Measurements from ENCODE around the gene FAAP20.

FAAP20 gene

GRCh38 chr1:2175681-2176454, 18.7 kb downstream of the FAAP20 start:
- Mint-ChIP-seq H3K4me3 (no peak overlapping the region), H3K4me1 (ENCODE audit: low read depth) (no peaks in the 10 kb centered on the region), H3K36me3 (ENCODE audit: low read depth) (no peaks in the 10 kb centered on the region), H3K9me3 (no peaks in the 10 kb centered on the region), H3K27ac (no peak overlapping the region), H3K27me3 (ENCODE audit: low read depth) (peaks cover 3% of the 10 kb centered on the region)

- no peak overlapping the region for H3K27ac Mint-ChIP-seq
These were observed 19.5 kb downstream of the FAAP20 start for GRCh38 chr1:2175055-2175414.

GRCh38 chr1:2174348-2175054, 20.1 kb downstream of the FAAP20 start:
- no peaks in the 10 kb centered on the region for H3K9me3 Mint-ChIP-seq
- no peak overlapping the region for H3K4me3 Mint-ChIP-seq
- H3K4me1 Mint-ChIP-seq (ENCODE audit: low read depth) = no peaks in the 10 kb centered on the region
- no peaks in the 10 kb centered on the region for H3K36me3 Mint-ChIP-seq (ENCODE audit: low read depth)
- H3K27me3 Mint-ChIP-seq (ENCODE audit: low read depth) = peaks cover 3% of the 10 kb centered on the region
- H3K27ac Mint-ChIP-seq = no peak overlapping the region

More at GRCh38 chr1:2175055-2175414, 19.5 kb downstream of the FAAP20 start:
- Mint-ChIP-seq H3K36me3 (ENCODE audit: low read depth) (no peaks in the 10 kb centered on the region), H3K27me3 (ENCODE audit: low read depth) (peaks cover 3% of the 10 kb centered on the region), H3K4me3 (no peak overlapping the region), H3K4me1 (ENCODE audit: low read depth) (no peaks in the 10 kb centered on the region), H3K9me3 (no peaks in the 10 kb centered on the region)

GRCh38 chr1:2173546-2174347, 20.8 kb downstream of the FAAP20 start:
- H3K27ac Mint-ChIP-seq = no peak overlapping the region
- H3K36me3 Mint-ChIP-seq (ENCODE audit: low read depth) = no peaks in the 10 kb centered on the region
- H3K4me3 Mint-ChIP-seq = no peak overlapping the region
- peaks cover 3% of the 10 kb centered on the region for H3K27me3 Mint-ChIP-seq (ENCODE audit: low read depth)
- no peaks in the 10 kb centered on the region for H3K9me3 Mint-ChIP-seq
- no peaks in the 10 kb centered on the region for H3K4me1 Mint-ChIP-seq (ENCODE audit: low read depth)

GRCh38 chr1:2172551-2173146, 21.9 kb downstream of the FAAP20 start:
- H3K4me3 Mint-ChIP-seq = no peak overlapping the region
- no peak overlapping the region for H3K27ac Mint-ChIP-seq
- H3K4me1 Mint-ChIP-seq (ENCODE audit: low read depth) = no peaks in the 10 kb centered on the region
- H3K27me3 Mint-ChIP-seq (ENCODE audit: low read depth) = peaks cover 3% of the 10 kb centered on the region
- H3K9me3 Mint-ChIP-seq = no peaks in the 10 kb centered on the region
- H3K36me3 Mint-ChIP-seq (ENCODE audit: low read depth) = no peaks in the 10 kb centered on the region

- H3K27me3 Mint-ChIP-seq (ENCODE audit: low read depth) = peaks cover 3% of the 10 kb centered on the region
- no peaks in the 10 kb centered on the region for H3K9me3 Mint-ChIP-seq
- H3K4me3 Mint-ChIP-seq = no peak overlapping the region
- H3K27ac Mint-ChIP-seq = no peak overlapping the region
- H3K36me3 Mint-ChIP-seq (ENCODE audit: low read depth) = no peaks in the 10 kb centered on the region
- H3K4me1 Mint-ChIP-seq (ENCODE audit: low read depth) = no peaks in the 10 kb centered on the region
These were observed 22.6 kb downstream of the FAAP20 start for GRCh38 chr1:2172012-2172411.

- Mint-ChIP-seq H3K36me3 (ENCODE audit: low read depth) (no peaks in the 10 kb centered on the region), H3K27ac (no peak overlapping the region), H3K27me3 (ENCODE audit: low read depth) (peaks cover 3% of the 10 kb centered on the region), H3K9me3 (no peaks in the 10 kb centered on the region), H3K4me3 (no peak overlapping the region), H3K4me1 (ENCODE audit: low read depth) (no peaks in the 10 kb centered on the region)
These were observed 24.4 kb downstream of the FAAP20 start for GRCh38 chr1:2170211-2170610.

- H3K36me3 Mint-ChIP-seq (ENCODE audit: low read depth) = no peaks in the 10 kb centered on the region
- H3K27ac Mint-ChIP-seq = no peak overlapping the region
- H3K27me3 Mint-ChIP-seq (ENCODE audit: low read depth) = peaks cover 3% of the 10 kb centered on the region
- no peaks in the 10 kb centered on the region for H3K9me3 Mint-ChIP-seq
- H3K4me1 Mint-ChIP-seq (ENCODE audit: low read depth) = no peaks in the 10 kb centered on the region
- no peak overlapping the region for H3K4me3 Mint-ChIP-seq
These were observed 25.3 kb downstream of the FAAP20 start for GRCh38 chr1:2169200-2169836.

GRCh38 chr1:2168535-2168934, 26.0 kb downstream of the FAAP20 start:
- no peaks in the 10 kb centered on the region for H3K9me3 Mint-ChIP-seq
- H3K27ac Mint-ChIP-seq = no peak overlapping the region
- H3K27me3 Mint-ChIP-seq (ENCODE audit: low read depth) = peaks cover 3% of the 10 kb centered on the region
- H3K4me1 Mint-ChIP-seq (ENCODE audit: low read depth) = no peaks in the 10 kb centered on the region
- no peaks in the 10 kb centered on the region for H3K36me3 Mint-ChIP-seq (ENCODE audit: low read depth)
- no peak overlapping the region for H3K4me3 Mint-ChIP-seq

GRCh38 chr1:2168090-2168489, 26.5 kb downstream of the FAAP20 start:
- no peak overlapping the region for H3K27ac Mint-ChIP-seq
- H3K9me3 Mint-ChIP-seq = no peaks in the 10 kb centered on the region
- no peaks in the 10 kb centered on the region for H3K36me3 Mint-ChIP-seq (ENCODE audit: low read depth)
- peaks cover 2% of the 10 kb centered on the region for H3K27me3 Mint-ChIP-seq (ENCODE audit: low read depth)
- H3K4me3 Mint-ChIP-seq = no peak overlapping the region
- H3K4me1 Mint-ChIP-seq (ENCODE audit: low read depth) = no peaks in the 10 kb centered on the region

- no peaks in the 10 kb centered on the region for H3K9me3 Mint-ChIP-seq
- no peaks in the 10 kb centered on the region for H3K36me3 Mint-ChIP-seq (ENCODE audit: low read depth)
- no peaks in the 10 kb centered on the region for H3K4me1 Mint-ChIP-seq (ENCODE audit: low read depth)
- H3K27ac Mint-ChIP-seq = no peak overlapping the region
- H3K27me3 Mint-ChIP-seq (ENCODE audit: low read depth) = no peaks in the 10 kb centered on the region
- no peak overlapping the region for H3K4me3 Mint-ChIP-seq
These were observed 27.9 kb downstream of the FAAP20 start for GRCh38 chr1:2166695-2167094.

GRCh38 chr1:2166254-2166653, 28.3 kb downstream of the FAAP20 start:
- no peaks in the 10 kb centered on the region for H3K4me1 Mint-ChIP-seq (ENCODE audit: low read depth)
- H3K27me3 Mint-ChIP-seq (ENCODE audit: low read depth) = no peaks in the 10 kb centered on the region
- no peaks in the 10 kb centered on the region for H3K36me3 Mint-ChIP-seq (ENCODE audit: low read depth)
- H3K4me3 Mint-ChIP-seq = no peak overlapping the region
- no peak overlapping the region for H3K27ac Mint-ChIP-seq
- no peaks in the 10 kb centered on the region for H3K9me3 Mint-ChIP-seq

GRCh38 chr1:2165646-2166045, 28.9 kb downstream of the FAAP20 start:
- no peaks in the 10 kb centered on the region for H3K27me3 Mint-ChIP-seq (ENCODE audit: low read depth)
- no peaks in the 10 kb centered on the region for H3K9me3 Mint-ChIP-seq
- H3K4me1 Mint-ChIP-seq (ENCODE audit: low read depth) = no peaks in the 10 kb centered on the region
- no peaks in the 10 kb centered on the region for H3K36me3 Mint-ChIP-seq (ENCODE audit: low read depth)
- no peak overlapping the region for H3K27ac Mint-ChIP-seq
- H3K4me3 Mint-ChIP-seq = no peak overlapping the region

- H3K27me3 Mint-ChIP-seq (ENCODE audit: low read depth) = no peaks in the 10 kb centered on the region
- H3K27ac Mint-ChIP-seq = no peak overlapping the region
- no peaks in the 10 kb centered on the region for H3K4me1 Mint-ChIP-seq (ENCODE audit: low read depth)
- no peaks in the 10 kb centered on the region for H3K9me3 Mint-ChIP-seq
- no peaks in the 10 kb centered on the region for H3K36me3 Mint-ChIP-seq (ENCODE audit: low read depth)
- H3K4me3 Mint-ChIP-seq = no peak overlapping the region
These were observed 31.4 kb downstream of the FAAP20 start for GRCh38 chr1:2163205-2163604.
